GM18526 (cell line): ENCODE results near the gene C11orf91.

Source experiments
- POLR2A ChIP-seq: IDR thresholded peaks from 3 replicates; pipeline ENCODE4 v1.6.1; 2011; ENCODE audit not compliant: insufficient read length; ENCODE audit errors: extremely low read depth

C11orf91 gene

DNA sequence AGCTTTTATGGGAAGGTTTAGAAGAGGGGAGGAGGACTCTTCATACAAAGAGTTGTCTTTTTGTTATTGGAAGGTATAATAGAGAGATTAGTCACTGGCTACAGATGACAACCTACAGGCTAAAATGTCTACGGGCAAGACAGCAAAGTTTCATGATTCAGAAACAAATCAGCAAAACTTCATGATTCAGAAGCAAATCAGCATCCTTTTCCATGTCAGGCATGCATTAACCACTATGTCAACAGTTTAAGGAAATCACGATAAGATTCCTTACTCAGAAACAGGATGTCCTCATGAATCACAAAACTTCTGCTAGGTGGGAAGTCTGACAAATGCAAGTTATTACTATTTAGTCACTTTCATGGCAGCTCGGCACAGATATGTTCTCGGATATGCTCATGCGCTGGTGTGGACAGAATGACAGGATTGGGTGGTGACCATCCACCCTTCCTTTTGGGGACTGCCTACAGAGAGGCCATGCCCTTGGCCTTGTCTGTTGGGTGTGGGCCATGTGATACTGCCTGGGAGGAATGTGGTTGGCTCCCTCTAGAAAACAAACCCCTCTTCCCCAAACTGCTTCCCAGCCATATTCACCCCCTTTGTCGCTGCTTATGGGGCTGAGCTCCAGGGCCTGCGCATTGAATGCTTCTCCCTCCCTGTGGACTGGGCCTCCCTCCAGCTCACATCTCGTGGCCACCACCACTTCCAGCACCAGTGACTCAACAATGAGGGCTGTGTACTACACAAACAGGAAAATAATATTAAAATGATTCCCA is 10.1 kb downstream of the C11orf91 start:
- no peak for TF ChIP-seq POLR2A

- no peak for TF ChIP-seq POLR2A
Measured at GRCh38 chr11:33689501-33689900, 11.1 kb downstream of the C11orf91 start.

DNA sequence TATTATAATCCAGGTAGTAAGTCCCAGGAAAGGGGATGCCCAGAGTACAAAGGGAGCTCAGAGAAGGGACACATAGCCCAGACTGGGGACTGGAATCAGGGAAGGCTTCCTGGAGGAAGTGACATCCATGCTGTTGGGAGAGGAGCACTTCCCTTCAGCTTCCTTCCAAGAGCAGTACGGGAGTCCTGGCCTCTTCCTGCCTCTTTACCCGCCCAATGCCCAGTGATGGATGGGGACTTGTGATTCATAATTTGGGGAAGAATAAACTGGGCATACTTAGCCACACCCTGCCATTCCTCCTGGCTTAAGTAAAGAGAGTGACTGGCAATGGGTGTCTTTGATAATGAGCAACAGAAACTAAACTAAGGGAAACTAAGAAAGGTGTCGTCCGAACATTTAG is 11.5 kb downstream of the C11orf91 start:
- no peak for TF ChIP-seq POLR2A

GRCh38 chr11:33687733-33688479 is 12.7 kb downstream of the C11orf91 start:
- no peak for TF ChIP-seq POLR2A

DNA sequence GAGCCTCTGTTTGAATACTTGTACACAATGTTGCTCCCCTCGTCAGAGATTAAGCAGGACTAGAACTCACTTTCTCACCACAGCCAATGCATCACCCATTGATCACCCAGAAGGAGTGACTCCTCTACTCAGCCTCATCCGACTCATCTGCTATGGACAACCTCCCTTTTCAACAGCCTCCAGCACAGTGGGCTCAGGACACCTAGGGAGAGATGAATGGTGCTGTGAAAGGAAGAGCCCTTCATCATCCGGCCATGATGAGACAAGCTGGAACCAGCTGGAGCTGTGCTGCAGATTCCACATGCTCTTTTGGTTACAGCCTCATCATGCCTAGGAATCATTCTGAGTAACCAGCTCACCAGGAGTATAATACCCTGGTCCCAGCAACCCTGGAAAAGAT is 15.5 kb downstream of the C11orf91 start:
- no peak for TF ChIP-seq POLR2A

GRCh38 chr11:33684003-33684706 is 16.5 kb downstream of the C11orf91 start:
- TF ChIP-seq POLR2A = no peak

DNA sequence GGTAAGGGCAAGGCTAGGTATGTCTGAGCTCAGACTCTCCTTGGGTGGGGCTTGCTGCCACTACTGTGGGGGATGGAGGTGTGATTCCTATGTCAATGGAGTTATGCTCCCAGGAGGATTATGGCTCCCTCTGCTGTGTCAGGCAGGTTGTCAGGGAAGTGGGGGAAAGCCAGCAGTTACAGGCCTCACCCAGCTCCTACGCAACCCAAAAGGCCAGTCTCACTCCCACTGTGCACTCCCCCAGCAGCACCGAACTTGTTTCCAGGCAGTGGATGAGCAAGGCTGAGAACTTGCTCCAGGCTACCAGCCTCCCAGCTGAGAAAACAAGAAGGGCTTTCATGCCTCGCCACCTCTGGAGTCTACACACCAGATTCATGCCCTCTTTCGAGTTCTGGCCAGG is 18.2 kb downstream of the C11orf91 start:
- no peak for TF ChIP-seq POLR2A

- no peak for TF ChIP-seq POLR2A
Measured at GRCh38 chr11:33682019-33682418, 18.6 kb downstream of the C11orf91 start.

DNA sequence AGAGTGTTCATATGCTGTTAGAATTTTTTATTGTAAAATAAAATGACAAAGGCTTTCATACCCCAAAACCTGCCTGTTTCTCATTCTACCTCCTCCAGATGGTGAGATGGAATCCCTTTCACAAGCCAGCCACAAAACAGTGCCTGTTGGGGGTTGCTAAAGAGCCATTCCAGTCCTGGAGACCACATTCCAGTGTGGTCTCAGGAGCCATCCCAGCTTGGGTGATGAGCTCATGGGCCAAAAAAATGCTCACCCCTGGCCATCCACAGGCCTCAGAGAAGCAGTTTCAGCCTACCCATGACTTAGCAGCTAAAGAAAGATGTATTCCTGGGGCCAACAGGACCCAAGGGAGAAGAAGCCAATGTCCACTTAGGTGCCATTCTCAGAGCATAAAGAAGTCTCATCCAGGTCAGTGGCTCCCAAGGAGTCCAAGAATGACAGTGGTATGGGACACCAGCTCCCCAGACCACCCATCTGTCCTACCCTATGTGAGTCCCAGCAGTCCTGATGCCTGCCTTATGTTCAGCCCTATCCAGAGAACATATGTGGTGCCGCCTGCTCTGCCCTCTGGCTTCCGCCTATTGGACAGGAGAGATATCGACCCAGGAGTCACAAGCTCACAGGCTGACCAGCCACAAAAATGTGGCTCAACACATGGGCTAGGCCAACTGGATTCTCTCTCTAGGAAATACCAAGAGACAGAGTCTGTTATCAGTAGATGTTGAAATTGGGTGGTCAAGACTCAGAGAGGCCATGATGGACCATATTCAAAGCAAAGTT is 26.4 kb downstream of the C11orf91 start:
- no peak for TF ChIP-seq POLR2A

DNA sequence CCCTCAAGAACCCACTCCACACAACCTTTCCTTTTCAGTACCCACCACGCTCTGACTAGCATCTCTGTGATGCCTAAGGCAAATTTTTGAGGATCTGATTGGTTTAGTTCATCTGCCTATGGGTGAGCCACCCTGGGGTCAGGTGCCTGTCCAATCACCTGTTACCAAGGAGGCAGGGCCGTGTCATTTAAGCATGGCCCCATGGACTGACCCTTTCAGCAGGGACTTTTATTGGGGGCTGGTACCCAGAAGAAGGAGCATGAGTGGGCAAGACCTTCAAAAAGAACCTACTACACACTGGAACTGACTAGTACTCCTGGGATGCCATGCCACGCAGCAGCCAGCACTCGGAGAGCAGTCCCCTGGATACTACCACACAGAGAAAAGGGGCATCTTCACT is 28.4 kb downstream of the C11orf91 start:
- TF ChIP-seq POLR2A = no peak

DNA sequence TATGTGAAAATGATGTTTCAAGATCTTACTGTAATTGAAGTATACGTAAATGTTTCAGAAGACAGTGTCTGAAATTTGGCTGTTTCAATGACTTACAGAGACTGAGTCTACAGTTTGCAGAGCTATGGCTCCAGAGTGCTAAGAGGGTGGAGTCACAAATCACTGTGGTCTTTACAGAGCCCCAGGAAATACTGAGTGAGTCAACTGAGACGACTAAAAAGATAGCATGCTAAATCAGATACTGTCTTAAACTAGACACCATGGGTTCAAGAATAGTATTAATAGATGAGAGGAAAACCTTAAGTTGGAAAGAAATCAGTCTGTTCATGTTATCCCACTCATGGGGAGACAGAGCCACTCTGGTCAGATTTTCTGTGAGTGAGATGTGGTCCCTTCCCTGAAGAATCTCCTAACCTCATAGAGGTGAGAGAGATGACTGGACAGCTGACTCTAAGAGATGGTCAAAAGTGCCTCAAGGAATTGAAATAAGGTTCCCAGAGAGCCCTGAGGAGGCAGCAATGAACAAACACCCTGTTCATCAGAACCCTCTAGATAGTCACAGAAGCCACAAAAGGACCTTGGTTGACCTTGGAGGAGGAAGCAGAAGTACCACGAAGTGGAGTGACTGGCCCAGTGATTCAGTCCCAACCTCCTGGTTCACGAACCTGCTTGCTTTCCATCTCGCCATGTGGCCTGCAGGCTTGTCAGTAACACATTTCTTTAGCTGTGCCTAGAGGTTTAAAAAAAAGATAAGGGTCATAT is 30.2 kb downstream of the C11orf91 start:
- TF ChIP-seq POLR2A = no peak

DNA sequence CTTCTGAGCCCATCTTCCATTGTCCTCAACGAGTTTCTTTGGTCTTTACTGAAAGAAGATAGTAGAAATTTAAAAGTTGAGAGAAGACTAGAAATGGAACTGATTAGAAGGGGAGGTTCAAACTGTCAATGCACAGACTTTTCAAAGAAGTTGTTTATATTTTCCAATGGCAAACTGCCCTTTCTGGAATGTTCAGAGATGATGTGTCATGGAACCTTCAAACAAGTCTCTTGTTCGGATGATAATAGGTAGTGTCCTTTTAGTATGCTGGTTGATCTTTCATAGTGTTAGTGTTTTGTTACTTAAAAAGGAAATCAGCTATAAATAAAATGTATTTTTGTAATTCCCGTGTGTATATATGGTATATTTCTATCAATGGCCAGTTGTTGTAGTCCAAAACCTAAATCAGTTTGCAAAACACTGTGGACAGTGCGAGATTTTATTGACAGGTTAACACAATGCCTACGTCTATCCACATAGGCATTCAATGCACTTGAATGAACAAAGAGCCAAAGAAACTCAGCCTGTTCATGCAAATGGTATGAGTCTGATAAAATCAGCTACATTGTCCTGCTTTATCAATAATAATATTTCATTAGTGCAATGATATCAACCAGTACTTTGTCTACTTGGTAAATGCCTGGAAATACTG is 30.9 kb downstream of the C11orf91 start:
- TF ChIP-seq POLR2A = no peak

- TF ChIP-seq POLR2A = no peak
Measured at GRCh38 chr11:33668951-33669596, 31.6 kb downstream of the C11orf91 start.

DNA sequence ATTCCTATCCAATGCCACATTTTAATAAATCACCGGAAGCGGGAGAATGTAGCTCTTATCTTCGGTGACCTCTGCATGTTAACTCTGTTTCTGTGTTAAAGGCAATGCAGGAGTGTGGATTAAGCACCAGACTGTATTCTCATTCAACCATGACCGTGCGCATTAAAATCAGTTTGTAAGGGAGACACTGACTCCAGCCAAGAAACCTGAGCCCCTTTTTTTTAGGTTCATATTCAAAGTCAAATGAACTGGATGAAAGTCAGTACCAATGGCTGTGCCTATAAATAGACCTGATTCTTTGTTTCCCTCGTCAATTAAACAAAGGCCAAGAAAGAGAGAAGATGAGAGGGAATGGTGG is 32.2 kb downstream of the C11orf91 start:
- TF ChIP-seq POLR2A = no peak
